ENCODE measurements around the gene WEE1. TPM values are rescaled to one million over a fixed set of nuclear protein-coding genes. Genes with fewer than 3 reads are reported as not detected.

Gene WEE1
- total and polyA plus RNA-seq, 2 experiments from 2014 or later, result 79.2 to 101 TPM

DNA sequence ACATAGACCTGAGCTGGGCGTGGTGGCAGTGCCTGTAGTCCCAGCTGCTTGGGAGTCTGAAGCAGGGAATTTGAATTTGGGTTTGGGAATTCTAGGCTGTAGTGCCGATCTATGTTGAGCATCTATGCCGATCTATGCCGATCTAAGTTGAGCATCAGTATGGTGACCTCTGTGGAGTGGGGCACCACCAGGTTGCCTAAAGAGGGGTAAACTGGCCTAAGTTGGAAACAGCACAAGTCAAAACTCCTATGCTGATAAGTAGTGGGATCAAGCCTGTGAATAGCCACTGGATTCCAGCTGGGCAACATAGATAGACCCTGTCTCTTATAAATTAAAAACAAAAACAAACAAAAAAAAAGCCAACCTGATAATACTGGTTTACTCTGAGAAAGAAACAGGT is 7.4 kb downstream of the WEE1 start:
- peaks cover 14% of the 10 kb centered on the region for H3K4me1 ChIP-seq (ENCODE audit: insufficient read depth)
- no peak overlapping the region for H3K4me2 ChIP-seq
- no peaks in the 10 kb centered on the region for H3K27me3 ChIP-seq
- H2AFZ ChIP-seq, result no peak overlapping the region
- H3K36me3 ChIP-seq (replicated peaks; ENCODE audit: insufficient read depth, low read depth), result peaks cover 2% of the 10 kb centered on the region
- no peak for DNase-seq (ENCODE audit: low spot score)
- peaks cover 84% of the 10 kb centered on the region for H3K79me2 ChIP-seq
- H4K20me1 ChIP-seq (ENCODE audit: insufficient read depth, poor library complexity, severe bottlenecking), result no peaks in the 10 kb centered on the region
- H3K4me3 ChIP-seq, result no peak overlapping the region
- WGBS (ENCODE audit: low lambda C conversion rate, missing lambda C conversion rate), result 96% methylated on average over 4 of the region's 4 CpGs
- no peaks in the 10 kb centered on the region for H3K9me2 ChIP-seq (replicated peaks; ENCODE audit: insufficient read depth)
- no peaks in the 10 kb centered on the region for H3K9me3 ChIP-seq (ENCODE audit: low read depth)
- H3K27ac ChIP-seq, result no peak overlapping the region
- no peak for TF ChIP-seq EZH2 (IDR thresholded peaks at IDR 0.05; ENCODE audit: borderline replicate concordance)
- TF ChIP-seq, protein P1, sequence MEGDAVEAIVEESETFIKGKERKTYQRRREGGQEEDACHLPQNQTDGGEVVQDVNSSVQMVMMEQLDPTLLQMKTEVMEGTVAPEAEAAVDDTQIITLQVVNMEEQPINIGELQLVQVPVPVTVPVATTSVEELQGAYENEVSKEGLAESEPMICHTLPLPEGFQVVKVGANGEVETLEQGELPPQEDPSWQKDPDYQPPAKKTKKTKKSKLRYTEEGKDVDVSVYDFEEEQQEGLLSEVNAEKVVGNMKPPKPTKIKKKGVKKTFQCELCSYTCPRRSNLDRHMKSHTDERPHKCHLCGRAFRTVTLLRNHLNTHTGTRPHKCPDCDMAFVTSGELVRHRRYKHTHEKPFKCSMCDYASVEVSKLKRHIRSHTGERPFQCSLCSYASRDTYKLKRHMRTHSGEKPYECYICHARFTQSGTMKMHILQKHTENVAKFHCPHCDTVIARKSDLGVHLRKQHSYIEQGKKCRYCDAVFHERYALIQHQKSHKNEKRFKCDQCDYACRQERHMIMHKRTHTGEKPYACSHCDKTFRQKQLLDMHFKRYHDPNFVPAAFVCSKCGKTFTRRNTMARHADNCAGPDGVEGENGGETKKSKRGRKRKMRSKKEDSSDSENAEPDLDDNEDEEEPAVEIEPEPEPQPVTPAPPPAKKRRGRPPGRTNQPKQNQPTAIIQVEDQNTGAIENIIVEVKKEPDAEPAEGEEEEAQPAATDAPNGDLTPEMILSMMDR (IDR thresholded peaks at IDR 0.05; ENCODE audit: poor library complexity), result no peak
- TF ChIP-seq EZH2phosphoT487 (IDR thresholded peaks at IDR 0.05; ENCODE audit: low read depth, severe bottlenecking, unreplicated experiment), result no peak

DNA sequence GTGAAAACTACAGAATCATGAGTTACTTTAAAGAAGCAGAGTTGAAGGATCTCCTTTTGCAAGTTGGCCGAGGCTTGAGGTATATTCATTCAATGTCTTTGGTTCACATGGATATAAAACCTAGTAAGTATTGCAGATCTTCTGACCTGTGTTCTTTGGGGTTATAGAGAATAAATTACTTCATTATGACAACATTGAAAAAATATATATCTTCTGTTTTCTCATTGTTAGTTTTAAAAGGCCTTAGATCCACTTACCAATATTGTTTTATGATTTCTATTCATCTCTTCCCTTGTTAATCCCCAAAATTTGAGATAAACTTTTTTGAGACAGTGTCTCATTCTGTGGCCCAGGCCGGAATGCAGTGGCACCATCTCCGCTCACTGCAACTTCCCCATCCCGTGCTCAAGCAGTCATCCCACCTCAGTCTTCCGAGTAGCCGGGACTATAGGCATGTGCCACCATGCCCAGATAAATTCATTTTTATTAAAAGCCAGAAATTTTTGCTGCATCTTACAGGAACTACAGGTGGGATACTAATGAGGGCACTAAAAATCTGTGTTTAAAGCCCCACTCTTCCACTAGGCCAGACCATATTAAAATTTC is 8.2 kb downstream of the WEE1 start:
- Histone ChIP-seq H3K9me2 (replicated peaks; ENCODE audit: insufficient read depth) (no peaks in the 10 kb centered on the region), H3K27ac (no peak overlapping the region), H3K4me1 (ENCODE audit: insufficient read depth) (peaks cover 14% of the 10 kb centered on the region), H3K9me3 (ENCODE audit: low read depth) (no peaks in the 10 kb centered on the region), H4K20me1 (ENCODE audit: insufficient read depth, poor library complexity, severe bottlenecking) (no peaks in the 10 kb centered on the region), H3K4me2 (no peak overlapping the region), H3K36me3 (replicated peaks; ENCODE audit: insufficient read depth, low read depth) (peaks cover 2% of the 10 kb centered on the region), H3K27me3 (no peaks in the 10 kb centered on the region), H2AFZ (no peak overlapping the region), H3K4me3 (no peak overlapping the region), H3K79me2 (peaks cover 76% of the 10 kb centered on the region)
- no peak for TF ChIP-seq EZH2 (IDR thresholded peaks at IDR 0.05; ENCODE audit: borderline replicate concordance)
- TF ChIP-seq, protein P1 (IDR thresholded peaks at IDR 0.05; ENCODE audit: poor library complexity), result no peak
- TF ChIP-seq EZH2phosphoT487 (IDR thresholded peaks at IDR 0.05; ENCODE audit: low read depth, severe bottlenecking, unreplicated experiment), result no peak
- 99% methylated on average over 6 of the region's 6 CpGs for WGBS (ENCODE audit: low lambda C conversion rate, missing lambda C conversion rate)
- DNase-seq (ENCODE audit: low spot score), result no peak

DNA sequence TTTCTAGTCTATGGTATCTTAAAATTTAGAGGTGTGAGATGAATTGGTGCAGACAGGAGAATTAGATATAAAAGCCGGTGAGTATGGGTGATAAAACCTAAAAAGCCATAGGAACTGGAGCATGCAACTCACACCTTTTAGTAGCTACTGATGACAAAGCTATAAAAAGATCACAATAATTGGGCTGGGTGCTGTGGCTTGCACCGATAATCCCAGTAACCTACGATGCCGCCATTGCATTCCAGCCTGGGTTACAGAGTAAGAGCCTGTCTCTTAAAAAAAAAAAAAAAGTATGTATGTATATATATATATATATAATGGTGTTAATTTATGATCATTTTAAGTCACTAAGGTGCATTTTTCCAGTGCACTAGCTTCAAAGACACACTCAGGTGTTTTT is 17.2 kb downstream of the WEE1 start:
- Histone ChIP-seq H2AFZ (no peak overlapping the region), H3K4me3 (no peak overlapping the region), H3K79me2 (no peaks in the 10 kb centered on the region), H4K20me1 (ENCODE audit: insufficient read depth, poor library complexity, severe bottlenecking) (no peaks in the 10 kb centered on the region), H3K9me2 (replicated peaks; ENCODE audit: insufficient read depth) (no peaks in the 10 kb centered on the region), H3K27me3 (no peaks in the 10 kb centered on the region), H3K9me3 (ENCODE audit: low read depth) (no peaks in the 10 kb centered on the region), H3K4me1 (ENCODE audit: insufficient read depth) (no peaks in the 10 kb centered on the region), H3K36me3 (replicated peaks; ENCODE audit: insufficient read depth, low read depth) (peaks cover 7% of the 10 kb centered on the region), H3K27ac (no peak overlapping the region), H3K4me2 (no peak overlapping the region)
- WGBS (ENCODE audit: low lambda C conversion rate, missing lambda C conversion rate), result 61% methylated on average over 4 of the region's 4 CpGs
- TF ChIP-seq EZH2 (IDR thresholded peaks at IDR 0.05; ENCODE audit: borderline replicate concordance) (no peak), EZH2phosphoT487 (IDR thresholded peaks at IDR 0.05; ENCODE audit: low read depth, severe bottlenecking, unreplicated experiment) (no peak)
- TF ChIP-seq, protein P1 (IDR thresholded peaks at IDR 0.05; ENCODE audit: poor library complexity), result no peak
- DNase-seq (ENCODE audit: low spot score), result no peak

All from hepatocyte (in vitro differentiated cells).